ENCODE results near the gene GABRD.

- TF ChIP-seq EZH2phosphoT487 (IDR thresholded peaks at IDR 0.05; ENCODE audit: borderline replicate concordance) (no peak), ZFX (IDR thresholded peaks at IDR 0.05) (no peak)
- TF ChIP-seq, protein P1, sequence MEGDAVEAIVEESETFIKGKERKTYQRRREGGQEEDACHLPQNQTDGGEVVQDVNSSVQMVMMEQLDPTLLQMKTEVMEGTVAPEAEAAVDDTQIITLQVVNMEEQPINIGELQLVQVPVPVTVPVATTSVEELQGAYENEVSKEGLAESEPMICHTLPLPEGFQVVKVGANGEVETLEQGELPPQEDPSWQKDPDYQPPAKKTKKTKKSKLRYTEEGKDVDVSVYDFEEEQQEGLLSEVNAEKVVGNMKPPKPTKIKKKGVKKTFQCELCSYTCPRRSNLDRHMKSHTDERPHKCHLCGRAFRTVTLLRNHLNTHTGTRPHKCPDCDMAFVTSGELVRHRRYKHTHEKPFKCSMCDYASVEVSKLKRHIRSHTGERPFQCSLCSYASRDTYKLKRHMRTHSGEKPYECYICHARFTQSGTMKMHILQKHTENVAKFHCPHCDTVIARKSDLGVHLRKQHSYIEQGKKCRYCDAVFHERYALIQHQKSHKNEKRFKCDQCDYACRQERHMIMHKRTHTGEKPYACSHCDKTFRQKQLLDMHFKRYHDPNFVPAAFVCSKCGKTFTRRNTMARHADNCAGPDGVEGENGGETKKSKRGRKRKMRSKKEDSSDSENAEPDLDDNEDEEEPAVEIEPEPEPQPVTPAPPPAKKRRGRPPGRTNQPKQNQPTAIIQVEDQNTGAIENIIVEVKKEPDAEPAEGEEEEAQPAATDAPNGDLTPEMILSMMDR (IDR thresholded peaks at IDR 0.05 in 2 of 3, conservative IDR thresholded peaks at IDR 0.05 in 1 of 3; ENCODE audit: borderline replicate concordance in 1 of 3, insufficient read depth in 1 of 3, low read depth in 2 of 3, low read length in 2 of 3) = no peak
Observed at GRCh38 chr1:1989789-1990188, 29.4 kb upstream of the GABRD start.
